Lung (tissue), 12 donors: ENCODE results near the gene LTBP2. TPM values are rescaled to one million over a fixed set of nuclear protein-coding genes. Genes with fewer than 3 reads are reported as not detected.

ENCODE experiments used
- ATAC-seq: fragments of 200-7000 bp; cut with Tn5 transposase; one replicate; pipeline ENCODE4 v1.9.1; 2020; ENCODE audit warnings: moderate number of reproducible peaks; ENCODE audit not compliant: insufficient read depth, low FRiP score
- DNase-seq, 3 donors: peaks; one replicate each; pipeline ENCODE4 v3.0.0-alpha.2; 2013 to 2017
- H3K27ac ChIP-seq, 2 donors: one replicate each; pipeline ENCODE4 v1.5.1; 2013; ENCODE audit warnings: mild to moderate bottlenecking in 2 of 2, moderate library complexity in 2 of 2, control low read depth in 1 of 2, inconsistent platforms in 1 of 2, low read depth in 1 of 2, low read length in 1 of 2
- H3K27me3 ChIP-seq, 3 donors: one replicate each; pipeline ENCODE4 v1.5.1; 2013; ENCODE audit warnings: low read length in 2 of 3; ENCODE audit not compliant: control insufficient read depth in 3 of 3, insufficient read depth in 3 of 3
- H3K36me3 ChIP-seq, 4 donors: one replicate each; pipeline ENCODE4 v1.5.1; 2013; ENCODE audit warnings: low read length in 4 of 4, mild to moderate bottlenecking in 1 of 4, moderate library complexity in 1 of 4; ENCODE audit not compliant: control insufficient read depth in 4 of 4, insufficient read depth in 4 of 4
- H3K4me1 ChIP-seq, 5 donors: one replicate each; pipeline ENCODE4 v1.5.1; 2013; ENCODE audit warnings: low read length in 5 of 5, mild to moderate bottlenecking in 2 of 5, moderate library complexity in 1 of 5; ENCODE audit not compliant: control insufficient read depth in 5 of 5, insufficient read depth in 5 of 5
- H3K4me3 ChIP-seq: one replicate; pipeline ENCODE4 v1.5.1; 2013; ENCODE audit warnings: mild to moderate bottlenecking, control low read depth, moderate library complexity
- H3K9ac ChIP-seq, 2 donors: one replicate each; pipeline ENCODE4 v1.5.1; 2013; ENCODE audit warnings: low read length in 2 of 2, control low read depth in 1 of 2; ENCODE audit not compliant: insufficient read depth in 1 of 2
- H3K9me3 ChIP-seq, 4 donors: one replicate each; pipeline ENCODE4 v1.5.1; 2013; ENCODE audit warnings: low read length in 3 of 4, mild to moderate bottlenecking in 1 of 4, moderate library complexity in 1 of 4; ENCODE audit not compliant: control insufficient read depth in 4 of 4, insufficient read depth in 3 of 4
- WGBS, 2 donors: extraction: QIAGEN DNeasy Blood & Tissue Kit; methylation state at CpG; one replicate each; pipeline ENCODE4 v1.1.7; 2013; 5-methylcytosine and 5-hydroxymethylcytosine counted together
- polyA plus RNA-seq, 2 donors: library from polyadenylated mRNA; stranded (reverse); fragments of 200-250 nt; gene quantifications; one replicate each; pipeline ENCODE4 v1.2.1, GENCODE V29; 2013
- total RNA-seq, 2 donors: library from RNA; depleted of rRNA in 1 of 2; stranded (reverse); fragments of >200 nt in 1 of 2; gene quantifications; one replicate each; pipeline ENCODE4 v1.2.1, GENCODE V29; 2014 to 2021
- TF ChIP-seq, protein P1 (sequence below): IDR thresholded peaks from 2 replicates; pipeline ENCODE4 v1.5.1; 2012; ENCODE audit warnings: mild to moderate bottlenecking; ENCODE audit errors: control extremely low read depth, extremely low read depth
- donor health status: control.
- donor health status: control.
- donor health status: Bipolar disorder and iron deficiency.
- donor health status: healthy.
- donor health status: DM: yes; HTN: yes; CAD: no.

Gene LTBP2
- total and polyA plus RNA-seq, 4 donors: 13.2 to 78.4 (median 25.8) TPM

DNA sequence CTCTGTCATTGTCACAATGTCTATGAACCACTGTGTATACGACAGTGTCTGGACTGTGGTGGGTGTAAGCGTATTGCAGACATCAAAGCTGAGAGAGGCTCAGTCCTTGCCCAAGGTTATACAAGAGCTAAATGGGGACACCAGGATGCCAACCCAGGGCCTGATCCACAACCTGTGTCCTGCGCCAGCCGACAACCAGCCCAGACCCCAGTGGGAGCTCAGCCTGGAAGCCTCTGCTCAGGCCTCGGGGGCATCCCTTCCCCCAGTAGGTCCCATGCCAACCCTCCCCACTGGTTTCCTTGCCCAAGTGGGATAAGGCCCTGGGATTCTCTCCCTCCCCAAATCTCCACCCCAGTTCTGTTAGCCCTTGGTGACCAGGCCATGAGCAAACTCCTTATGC, 54.3 kb downstream of the LTBP2 start:
- TF ChIP-seq, protein P1, sequence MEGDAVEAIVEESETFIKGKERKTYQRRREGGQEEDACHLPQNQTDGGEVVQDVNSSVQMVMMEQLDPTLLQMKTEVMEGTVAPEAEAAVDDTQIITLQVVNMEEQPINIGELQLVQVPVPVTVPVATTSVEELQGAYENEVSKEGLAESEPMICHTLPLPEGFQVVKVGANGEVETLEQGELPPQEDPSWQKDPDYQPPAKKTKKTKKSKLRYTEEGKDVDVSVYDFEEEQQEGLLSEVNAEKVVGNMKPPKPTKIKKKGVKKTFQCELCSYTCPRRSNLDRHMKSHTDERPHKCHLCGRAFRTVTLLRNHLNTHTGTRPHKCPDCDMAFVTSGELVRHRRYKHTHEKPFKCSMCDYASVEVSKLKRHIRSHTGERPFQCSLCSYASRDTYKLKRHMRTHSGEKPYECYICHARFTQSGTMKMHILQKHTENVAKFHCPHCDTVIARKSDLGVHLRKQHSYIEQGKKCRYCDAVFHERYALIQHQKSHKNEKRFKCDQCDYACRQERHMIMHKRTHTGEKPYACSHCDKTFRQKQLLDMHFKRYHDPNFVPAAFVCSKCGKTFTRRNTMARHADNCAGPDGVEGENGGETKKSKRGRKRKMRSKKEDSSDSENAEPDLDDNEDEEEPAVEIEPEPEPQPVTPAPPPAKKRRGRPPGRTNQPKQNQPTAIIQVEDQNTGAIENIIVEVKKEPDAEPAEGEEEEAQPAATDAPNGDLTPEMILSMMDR: no peak
- Histone ChIP-seq H3K27me3 (no peaks in the 10 kb centered on the region), H3K9ac (no peak overlapping the region), H3K4me3 (no peak overlapping the region), H3K4me1 (peaks cover 0 to 15% (median 11%) of the 10 kb centered on the region in 5 donors), H3K9me3 (no peaks in the 10 kb centered on the region), H3K27ac (no peak overlapping the region), H3K36me3 (peaks cover 0 to 2% (median 0%) of the 10 kb centered on the region in 4 donors)
- DNase-seq: no peak
- WGBS, 2 donors: 73 to 74% methylated on average over 5 of the region's 5 CpGs
- ATAC-seq: no peak

DNA sequence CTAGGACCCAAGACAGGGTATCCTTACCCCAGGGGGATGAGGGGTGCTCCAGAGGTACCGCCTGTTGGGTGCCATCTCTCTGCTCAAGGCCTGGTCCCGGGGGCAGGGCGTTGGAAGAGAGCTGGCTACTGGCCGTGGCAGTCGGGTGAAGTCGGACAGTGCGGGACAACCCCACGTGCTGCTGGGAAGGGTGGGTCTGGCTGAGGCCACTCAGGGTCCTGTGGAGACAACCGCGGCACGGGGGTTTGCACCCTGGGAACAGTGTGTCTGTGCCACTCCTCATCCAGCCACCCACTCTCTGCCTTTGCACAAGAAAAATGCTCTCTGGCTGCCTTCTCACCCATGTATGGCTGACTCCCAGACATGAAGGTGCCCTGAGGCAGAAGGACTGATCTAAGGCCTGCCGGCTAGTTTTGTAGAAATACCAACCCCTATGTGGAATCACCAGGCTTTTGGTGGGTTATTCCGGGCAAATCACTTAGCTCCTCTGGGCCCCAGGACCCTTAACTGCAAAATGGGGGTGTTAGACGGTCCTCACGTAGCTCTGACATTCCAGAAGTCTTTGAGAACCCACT, 56.5 kb downstream of the LTBP2 start:
- H3K4me1 ChIP-seq: peaks cover 0 to 28% (median 22%) of the 10 kb centered on the region in 5 donors
- no peak overlapping the region for H3K9ac ChIP-seq
- no peaks in the 10 kb centered on the region for H3K9me3 ChIP-seq
- WGBS, 2 donors: 95% methylated on average over 15 of the region's 15 CpGs
- DNase-seq (no peak), ATAC-seq (no peak)
- TF ChIP-seq, protein P1: no peak
- H3K27ac ChIP-seq: no peak overlapping the region
- H3K36me3 ChIP-seq: peaks cover 0 to 2% (median 0%) of the 10 kb centered on the region in 4 donors
- H3K4me3 ChIP-seq: no peak overlapping the region
- no peaks in the 10 kb centered on the region for H3K27me3 ChIP-seq

DNA sequence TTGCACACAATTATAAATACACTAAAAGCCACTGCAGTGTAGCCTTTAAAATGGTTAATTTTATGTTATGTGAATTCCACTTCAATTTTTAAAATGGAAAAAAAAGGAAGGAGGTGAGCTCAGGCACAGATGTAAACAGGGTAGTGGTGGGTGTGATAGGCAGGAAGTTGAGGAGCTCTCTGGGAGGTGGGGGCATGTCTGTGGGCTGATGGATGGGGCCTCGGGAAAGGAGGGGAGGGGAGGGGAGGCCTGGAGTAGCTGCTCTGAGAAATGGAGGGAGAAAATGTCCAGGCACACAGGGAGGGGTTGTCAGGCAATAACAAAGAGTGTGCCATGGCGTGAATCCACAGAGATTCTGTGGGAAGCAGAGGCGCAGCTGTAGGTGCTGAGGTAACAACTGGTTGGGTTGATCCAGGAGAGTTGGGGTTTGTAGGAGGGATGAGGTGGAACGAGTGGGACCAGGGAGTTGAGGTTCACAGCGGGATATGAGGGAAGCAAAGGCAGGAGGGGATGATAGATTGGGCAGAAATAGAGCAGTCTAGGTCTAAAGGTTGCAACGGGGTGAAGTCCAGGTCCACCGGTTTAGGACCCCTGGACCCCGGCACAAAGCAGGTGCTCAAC, 57.2 kb downstream of the LTBP2 start:
- Histone ChIP-seq H3K4me1 (peaks cover 0 to 28% (median 22%) of the 10 kb centered on the region in 5 donors), H3K27ac (no peak overlapping the region), H3K36me3 (peaks cover 0 to 2% (median 0%) of the 10 kb centered on the region in 4 donors), H3K4me3 (no peak overlapping the region), H3K27me3 (no peaks in the 10 kb centered on the region), H3K9ac (no peak overlapping the region), H3K9me3 (no peaks in the 10 kb centered on the region)
- 76 to 77% methylated on average over 8 of the region's 8 CpGs for WGBS, 2 donors
- DNase-seq: no peak
- TF ChIP-seq, protein P1: no peak
- ATAC-seq: no peak
